HG02610 (cell line): ENCODE measurements around the gene PTPRF.
"Not testable (repeated sequence)": the region's sequence is repeated elsewhere in the genome, so short reads cannot be mapped to it uniquely, and the experiment has no call there.

Source experiments
- ATAC-seq: cut with Tn5 transposase; IDR thresholded peaks from one replicate; pipeline ENCODE4 v1.9.1; 2021; ENCODE audit warnings: mild to moderate bottlenecking, moderate library complexity; ENCODE audit not compliant: unreplicated experiment

PTPRF gene

GRCh38 chr1:43621386-43621785, 90.7 kb downstream of the PTPRF start:
- ATAC-seq: no peak

GRCh38 chr1:43621861-43622260, 91.2 kb downstream of the PTPRF start:
- ATAC-seq: no peak

GRCh38 chr1:43622471-43622870, 91.8 kb downstream of the PTPRF start:
- no peak for ATAC-seq

DNA sequence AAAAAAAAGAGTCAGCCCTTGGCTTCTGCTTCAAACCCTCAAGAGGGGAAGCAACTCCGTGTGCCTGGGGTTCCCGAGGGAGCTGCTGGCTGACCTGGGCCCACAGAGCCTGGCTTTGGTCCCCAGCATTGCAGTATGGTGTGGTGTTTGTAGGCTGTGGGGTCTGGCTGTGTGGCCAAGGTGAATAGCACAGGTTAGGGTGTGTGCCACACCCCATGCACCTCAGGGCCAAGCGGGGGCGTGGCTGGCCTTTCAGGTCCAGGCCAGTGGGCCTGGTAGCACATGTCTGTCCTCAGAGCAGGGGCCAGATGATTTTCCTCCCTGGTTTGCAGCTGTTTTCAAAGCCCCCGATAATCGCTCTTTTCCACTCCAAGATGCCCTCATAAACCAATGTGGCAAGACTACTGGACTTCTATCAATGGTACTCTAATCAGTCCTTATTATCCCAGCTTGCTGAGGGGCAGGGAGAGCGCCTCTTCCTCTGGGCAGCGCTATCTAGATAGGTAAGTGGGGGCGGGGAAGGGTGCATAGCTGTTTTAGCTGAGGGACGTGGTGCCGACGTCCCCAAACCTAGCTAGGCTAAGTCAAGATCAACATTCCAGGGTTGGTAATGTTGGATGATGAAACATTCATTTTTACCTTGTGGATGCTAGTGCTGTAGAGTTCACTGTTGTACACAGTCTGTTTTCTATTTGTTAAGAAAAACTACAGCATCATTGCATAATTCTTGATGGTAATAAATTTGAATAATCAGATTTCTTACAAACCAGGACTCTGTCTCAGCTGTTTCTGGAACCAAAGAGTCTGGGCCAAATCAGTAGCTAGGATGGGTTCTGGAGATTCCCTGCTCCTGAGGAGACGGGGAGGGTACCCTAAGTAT, 92.5 kb downstream of the PTPRF start:
- ATAC-seq: no peak

- no peak for ATAC-seq
Observed at GRCh38 chr1:43625063-43625780, 94.5 kb downstream of the PTPRF start.

DNA sequence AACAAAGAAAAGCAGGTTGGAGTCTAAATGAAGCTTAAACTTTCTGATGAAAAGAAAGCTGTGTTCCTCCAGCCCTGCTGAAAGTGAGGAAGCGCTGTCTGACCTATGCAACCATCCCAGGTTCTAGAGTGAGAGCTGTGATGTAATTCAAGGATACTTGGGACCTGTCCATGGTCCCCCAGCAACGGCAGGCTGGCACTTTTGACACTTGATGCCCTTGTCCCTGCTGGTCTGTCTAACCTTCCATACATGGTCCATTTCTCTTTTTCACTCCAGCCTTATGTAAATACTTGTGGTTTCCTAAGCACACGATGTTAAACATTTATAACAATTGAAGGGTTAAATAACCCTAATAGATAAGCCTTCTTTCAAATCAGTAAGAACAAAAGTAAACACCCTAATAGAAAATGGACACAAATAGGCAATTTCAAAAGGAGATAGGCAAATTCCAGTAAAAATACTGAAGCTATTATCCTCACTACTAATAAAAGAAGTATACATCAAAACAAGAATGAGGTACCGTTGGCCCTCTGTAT, 101.5 kb downstream of the PTPRF start:
- ATAC-seq: no peak

GRCh38 chr1:43634721-43635120, 104.0 kb downstream of the PTPRF start:
- ATAC-seq: no peak

GRCh38 chr1:43636006-43636641, 105.4 kb downstream of the PTPRF start:
- ATAC-seq: no peak

GRCh38 chr1:43637267-43637666, 106.6 kb downstream of the PTPRF start:
- no peak for ATAC-seq

DNA sequence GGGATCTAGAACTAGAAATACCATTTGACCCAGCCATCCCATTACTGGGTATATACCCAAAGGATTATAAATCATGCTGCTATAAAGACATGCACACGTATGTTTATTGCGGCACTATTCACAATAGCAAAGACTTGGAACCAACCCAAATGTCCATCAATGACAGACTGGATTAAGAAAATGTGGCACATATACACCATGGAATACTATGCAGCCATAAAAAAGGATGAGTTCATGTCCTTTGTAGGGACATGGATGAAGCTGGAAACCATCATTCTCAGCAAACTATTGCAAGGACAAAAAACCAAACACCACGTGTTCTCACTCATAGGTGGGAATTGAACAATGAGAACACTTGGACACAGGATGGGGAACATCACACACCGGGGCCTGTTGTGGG, 107.7 kb downstream of the PTPRF start:
- ATAC-seq: not testable (repeated sequence)

DNA sequence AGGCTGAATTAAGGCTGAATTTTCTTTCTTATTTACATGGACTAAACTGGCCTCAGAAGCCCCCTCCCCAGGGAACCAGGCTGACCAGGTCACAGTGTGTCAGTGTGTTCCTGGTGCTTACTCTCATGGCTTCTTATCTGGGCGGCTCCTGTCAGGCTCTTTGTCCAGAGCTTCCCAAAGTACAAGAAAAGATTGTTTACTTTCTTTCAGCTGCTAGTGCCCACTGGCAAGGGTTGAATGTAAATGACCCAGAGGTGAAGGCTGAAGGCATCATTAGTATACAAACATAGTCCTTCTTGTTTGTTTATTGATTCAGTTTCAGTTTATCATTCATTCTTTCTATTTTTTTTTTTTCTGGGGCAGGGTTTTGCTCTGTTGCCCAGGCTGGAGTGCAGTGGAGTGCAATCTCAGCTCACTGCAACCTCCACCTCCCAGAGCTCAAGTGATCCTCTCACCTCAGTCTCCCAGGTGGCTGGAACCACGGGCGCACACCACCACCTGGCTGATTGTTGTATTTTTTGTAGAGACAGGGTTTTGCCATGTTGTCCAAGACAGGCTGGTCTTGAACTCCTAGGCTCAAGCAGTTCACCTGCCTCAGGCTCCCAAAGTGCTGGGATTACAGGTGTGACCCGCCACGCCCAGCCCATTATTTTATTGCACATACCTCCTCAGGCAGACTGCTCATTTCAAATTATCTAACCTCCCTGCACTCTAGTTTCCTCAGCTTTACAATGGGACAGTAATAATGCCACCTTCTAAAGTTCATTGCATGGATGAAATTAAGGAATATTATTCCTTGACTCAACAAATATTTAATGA, 109.5 kb downstream of the PTPRF start:
- no peak for ATAC-seq

DNA sequence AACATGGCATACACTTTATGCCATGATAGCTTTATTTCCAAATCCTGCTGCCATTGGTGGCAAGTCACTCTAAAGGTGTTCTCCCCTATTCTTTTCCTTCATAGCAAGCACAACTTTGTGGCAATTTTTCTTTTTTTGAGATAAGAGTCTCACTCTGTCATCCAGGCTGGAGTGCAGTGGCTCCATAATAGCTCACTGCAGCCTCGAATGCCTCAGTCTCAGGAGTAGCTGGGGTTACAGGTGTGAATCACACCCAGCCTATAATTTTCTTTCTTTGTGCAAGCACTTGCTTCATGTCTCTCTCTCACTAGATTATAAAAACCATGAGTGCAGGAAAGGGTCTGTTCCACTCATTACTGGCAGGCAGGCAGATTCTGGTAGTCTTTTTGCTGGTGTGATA, 113.9 kb downstream of the PTPRF start:
- no peak for ATAC-seq

DNA sequence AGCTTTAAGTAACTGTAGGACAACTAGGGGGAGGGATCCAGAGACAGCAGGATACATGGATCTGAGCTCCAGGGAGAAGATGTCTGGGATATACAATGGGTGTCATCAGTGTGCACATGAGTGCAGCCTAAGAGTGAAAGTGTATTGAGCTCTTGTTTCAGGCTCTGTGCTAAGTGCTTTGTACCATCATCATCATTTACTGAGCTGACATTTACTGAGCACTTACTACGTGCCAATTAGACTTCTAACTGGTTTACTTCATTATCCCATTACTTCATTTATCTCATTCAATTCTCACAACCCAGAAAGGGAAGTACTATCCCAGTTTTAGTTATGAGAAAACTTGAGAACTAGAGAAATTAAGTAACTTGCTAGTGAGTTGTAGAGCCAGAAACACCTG, 114.8 kb downstream of the PTPRF start:
- no peak for ATAC-seq

DNA sequence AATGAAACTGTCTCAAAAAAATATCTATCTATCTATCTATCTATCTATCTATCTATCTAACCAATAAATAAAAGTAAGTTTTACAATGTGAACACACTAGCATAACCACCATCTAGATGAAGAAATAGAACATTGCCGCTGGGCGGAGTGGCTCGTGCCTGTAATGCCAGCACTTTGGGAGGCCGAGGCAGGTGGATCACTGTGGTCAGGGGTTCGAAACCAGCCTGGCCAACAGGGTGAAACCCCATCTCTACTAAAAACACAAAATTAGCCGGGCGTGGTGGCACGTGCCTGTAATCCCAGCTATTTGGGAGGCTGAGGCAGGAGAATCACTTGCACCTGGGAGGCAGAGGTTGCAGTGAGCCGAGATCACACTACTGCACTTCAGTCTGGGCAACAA, 116.6 kb downstream of the PTPRF start:
- not testable (repeated sequence) for ATAC-seq

- no peak for ATAC-seq
Observed at GRCh38 chr1:43648221-43648847, 117.7 kb downstream of the PTPRF start.

DNA sequence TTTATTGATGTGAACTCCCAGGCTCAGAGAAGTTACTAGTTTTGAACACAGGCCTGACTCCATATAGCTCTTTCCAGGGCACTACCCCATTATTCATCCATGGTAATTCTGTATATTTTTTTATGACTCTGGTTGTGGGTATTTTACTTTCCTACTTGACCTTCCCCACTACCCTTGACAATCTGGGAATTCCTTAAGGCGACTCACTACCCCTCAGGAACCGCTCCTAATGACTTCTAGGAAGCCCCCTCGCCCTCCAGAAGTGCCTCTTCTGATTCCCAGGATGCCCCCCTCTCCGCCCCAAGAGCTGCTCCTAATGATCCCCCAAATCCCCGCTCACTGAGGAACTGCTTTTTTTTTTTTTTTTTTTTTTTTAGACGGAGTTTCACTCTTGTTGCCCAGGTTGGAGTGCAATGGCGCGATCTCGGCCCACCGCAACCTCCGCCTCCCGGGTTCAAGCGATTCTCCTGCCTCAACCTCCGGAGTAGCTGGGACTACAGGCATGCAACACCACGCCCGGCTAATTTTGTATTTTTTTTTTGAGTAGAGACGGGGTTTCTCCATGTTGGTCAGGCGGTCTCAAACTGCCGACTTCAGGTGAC, 118.3 kb downstream of the PTPRF start:
- no peak for ATAC-seq

- peak; percentile 51 for ATAC-seq
Observed at GRCh38 chr1:43650310-43651085, 119.8 kb downstream of the PTPRF start.

DNA sequence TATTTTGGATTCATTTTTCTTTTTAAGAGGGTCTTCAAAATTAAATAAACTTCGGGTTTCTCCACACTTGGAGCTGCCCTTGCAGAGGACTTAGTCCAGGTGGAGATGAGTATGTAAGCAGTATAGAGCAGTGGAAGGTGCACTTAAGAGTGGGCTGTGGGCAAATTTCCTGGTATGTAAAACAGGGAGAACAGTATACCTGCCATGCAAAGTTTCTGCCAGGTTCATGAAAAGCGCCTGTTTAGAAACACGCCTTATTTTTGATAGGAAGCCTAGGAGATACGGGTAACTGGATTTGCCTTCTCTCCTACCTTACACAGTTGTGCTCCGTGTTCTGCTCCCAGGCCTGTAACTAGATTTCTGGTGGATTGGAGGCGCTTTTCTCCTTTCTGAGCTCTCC, 120.5 kb downstream of the PTPRF start:
- ATAC-seq: no peak

DNA sequence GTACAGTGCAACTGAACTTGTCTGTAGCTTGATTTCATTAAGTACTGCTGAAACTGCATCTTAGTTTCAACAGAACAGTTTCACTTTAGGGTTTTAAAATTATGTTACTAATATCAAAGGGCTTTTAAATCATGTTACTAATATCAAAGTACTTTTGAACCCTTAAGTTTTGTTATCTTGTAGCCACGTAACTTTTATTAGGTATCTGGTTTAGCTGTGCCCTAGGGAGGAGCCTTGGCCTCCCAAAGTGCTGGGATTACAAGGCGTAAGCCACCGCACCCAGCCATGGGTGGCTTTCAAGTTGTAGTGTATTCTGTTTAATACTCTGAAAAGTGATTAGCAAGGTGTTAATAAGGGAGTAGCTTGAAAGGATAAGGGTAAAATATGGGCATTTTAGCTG, 121.2 kb downstream of the PTPRF start:
- ATAC-seq: no peak
